Panc1 (cell line): ENCODE measurements around the gene DLG2. TPM values are rescaled to one million over a fixed set of nuclear protein-coding genes. Genes with fewer than 3 reads are reported as not detected.

ENCODE experiments used
- ATAC-seq: fragments of 200-7000 bp; cut with Tn5 transposase; 2 replicates; pipeline ENCODE4 v1.9.1; 2020; ENCODE audit warnings: mild to moderate bottlenecking, moderate library complexity
- BruUV-seq: library from RNA; stranded (reverse); fragments of 400-500 nt; replicated peaks from 2 replicates; lab custom pipeline; 2021; lab: Mats Ljungman, UMichigan
- CTCF ChIA-PET: fragments of 300-600 bp; sonication (Branson Sonifier 250); formaldehyde crosslinking; loops from one replicate; lab custom pipeline; 2022; ENCODE audit warnings: antibody characterized with exemption; lab: Charles Lee
- POLR2A ChIA-PET: fragments of 300-600 bp; sonication (Branson Sonifier 250); formaldehyde crosslinking; loops from one replicate; lab custom pipeline; 2022; ENCODE audit warnings: antibody characterized with exemption; lab: Charles Lee
- DNase-seq: peaks from one replicate; pipeline ENCODE4 v3.0.0-alpha.2; 2010; ENCODE audit warnings: low read depth, low spot score
- H3K27ac ChIP-seq: 2 replicates; pipeline ENCODE4 v1.5.1; 2011; ENCODE audit warnings: mild to moderate bottlenecking, low read length, inconsistent platforms
- H3K27me3 ChIP-seq: fragments of 200-500 bp; sonication (Bioruptor generic); 2 replicates; pipeline ENCODE4 v1.6.0; 2014; ENCODE audit warnings: low read length, inconsistent platforms; ENCODE audit not compliant: control insufficient read depth, insufficient read depth
- H3K36me3 ChIP-seq: fragments of 200-500 bp; sonication (Bioruptor generic); 2 replicates; pipeline ENCODE4 v1.5.1; 2014; ENCODE audit warnings: inconsistent platforms, mild to moderate bottlenecking, low read length, moderate library complexity; ENCODE audit not compliant: control insufficient read depth, insufficient read depth
- H3K4me1 ChIP-seq: 2 replicates; pipeline ENCODE4 v1.5.1; 2011; ENCODE audit warnings: inconsistent platforms, mild to moderate bottlenecking, low read length, moderate library complexity; ENCODE audit not compliant: control insufficient read depth, insufficient read depth
- H3K4me3 ChIP-seq, 2 experiments: 2 replicates each; pipeline ENCODE4 v1.5.1; 2011 to 2012; ENCODE audit warnings: low read depth in 2 of 2, low read length in 2 of 2, mild to moderate bottlenecking in 2 of 2, inconsistent platforms in 1 of 2, moderate library complexity in 1 of 2
- H3K9me3 ChIP-seq: fragments of 200-500 bp; sonication (Bioruptor generic); 2 replicates; pipeline ENCODE4 v1.5.1; 2014; ENCODE audit warnings: low read depth, mild to moderate bottlenecking, inconsistent platforms, low read length, moderate library complexity; ENCODE audit not compliant: control insufficient read depth, insufficient read depth
- POLR2AphosphoS5 ChIP-seq: IDR thresholded peaks from 2 replicates; pipeline ENCODE4 v1.6.1; 2012; ENCODE audit warnings: mild to moderate bottlenecking, low read depth, low read length, moderate library complexity
- SIN3A ChIP-seq: IDR thresholded peaks from 2 replicates; pipeline ENCODE4 v1.6.1; 2012; ENCODE audit warnings: low read depth, mild to moderate bottlenecking, low read length, moderate library complexity, borderline replicate concordance; ENCODE audit not compliant: insufficient read depth
- TCF7L2 ChIP-seq: IDR thresholded peaks from 2 replicates; pipeline ENCODE4 v1.6.1; 2011; ENCODE audit warnings: mild to moderate bottlenecking, low read depth, low read length, inconsistent platforms
- in situ Hi-C: cut with HindIII; loops from 2 replicates; pipeline ENCODE4 v1.10.0; 2016; ENCODE audit warnings: low sequenced_read_pairs, low pct_unique_long_range_greater_than_20kb
- intact Hi-C: fragments of 100-400 bp; cut with micrococcal nuclease; formaldehyde crosslinking; loops from one replicate; pipeline ENCODE4 v1.10.0; 2022; ENCODE audit not compliant: unreplicated experiment
- total RNA-seq: library from RNA; stranded (reverse); gene quantifications from one replicate; pipeline ENCODE4 v1.2.1, GENCODE V29; 2021; ENCODE audit not compliant: unreplicated experiment
- TF ChIP-seq, protein P1 (sequence below): fragments of 450-650 bp; IDR thresholded peaks from 2 replicates; pipeline ENCODE4 v1.5.1; 2017; ENCODE audit warnings: mild to moderate bottlenecking
- TF ChIP-seq, protein P2 (sequence below), 2 experiments: IDR thresholded peaks; 2 replicates each; pipeline ENCODE4 v1.6.1; 2011 to 2012; ENCODE audit warnings: low read depth in 2 of 2, control low read depth in 1 of 2, low read length in 1 of 2, mild to moderate bottlenecking in 1 of 2, moderate library complexity in 1 of 2; ENCODE audit not compliant: insufficient read depth in 1 of 2

Gene DLG2
- total RNA-seq, 1 experiment from 2014 or later = 4.2 TPM

DNA sequence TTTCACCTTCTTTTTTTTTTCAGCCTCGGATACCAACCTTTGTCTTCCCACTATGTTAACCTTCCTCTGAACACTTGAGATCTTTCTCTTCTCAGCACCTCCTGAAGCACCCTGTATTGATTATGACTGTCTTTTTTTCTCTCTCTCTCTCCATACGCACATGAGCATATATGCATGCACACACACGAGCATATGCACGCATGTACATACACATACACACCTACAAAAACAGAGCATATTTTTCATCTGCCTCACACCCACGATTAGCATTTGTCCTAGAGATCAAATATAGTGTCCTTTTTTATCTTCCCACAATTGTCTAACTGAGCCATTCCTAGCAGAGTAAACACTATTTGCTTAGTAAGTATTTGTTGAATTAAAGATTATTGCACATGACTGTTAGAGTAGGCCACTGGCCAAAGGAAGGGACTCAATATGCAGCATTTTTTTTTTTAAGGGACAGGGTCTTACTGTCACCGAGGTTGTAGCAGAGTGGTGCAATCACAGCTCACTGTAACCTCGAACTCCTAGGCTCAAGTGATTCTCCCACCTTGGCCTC lies 1718.8 kb downstream of the DLG2 start:
- intact Hi-C loops = no loop called here
- in situ Hi-C loops = no loop called here
- Histone ChIP-seq H3K27me3 (no peaks in the 10 kb centered on the region), H3K4me1 (no peaks in the 10 kb centered on the region), H3K9me3 (no peaks in the 10 kb centered on the region), H3K36me3 (no peaks in the 10 kb centered on the region), H3K27ac (no peak overlapping the region), H3K4me3 (no peak overlapping the region)
- POLR2A ChIA-PET = interaction anchor here (0.7 kb wide), 1 partner anchor 166 kb away, joined by 4 read pairs; no protein-coding TSS in a partner anchor
- no peak for TF ChIP-seq TCF7L2
- TF ChIP-seq, protein P1, sequence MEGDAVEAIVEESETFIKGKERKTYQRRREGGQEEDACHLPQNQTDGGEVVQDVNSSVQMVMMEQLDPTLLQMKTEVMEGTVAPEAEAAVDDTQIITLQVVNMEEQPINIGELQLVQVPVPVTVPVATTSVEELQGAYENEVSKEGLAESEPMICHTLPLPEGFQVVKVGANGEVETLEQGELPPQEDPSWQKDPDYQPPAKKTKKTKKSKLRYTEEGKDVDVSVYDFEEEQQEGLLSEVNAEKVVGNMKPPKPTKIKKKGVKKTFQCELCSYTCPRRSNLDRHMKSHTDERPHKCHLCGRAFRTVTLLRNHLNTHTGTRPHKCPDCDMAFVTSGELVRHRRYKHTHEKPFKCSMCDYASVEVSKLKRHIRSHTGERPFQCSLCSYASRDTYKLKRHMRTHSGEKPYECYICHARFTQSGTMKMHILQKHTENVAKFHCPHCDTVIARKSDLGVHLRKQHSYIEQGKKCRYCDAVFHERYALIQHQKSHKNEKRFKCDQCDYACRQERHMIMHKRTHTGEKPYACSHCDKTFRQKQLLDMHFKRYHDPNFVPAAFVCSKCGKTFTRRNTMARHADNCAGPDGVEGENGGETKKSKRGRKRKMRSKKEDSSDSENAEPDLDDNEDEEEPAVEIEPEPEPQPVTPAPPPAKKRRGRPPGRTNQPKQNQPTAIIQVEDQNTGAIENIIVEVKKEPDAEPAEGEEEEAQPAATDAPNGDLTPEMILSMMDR = no peak
- no peak for TF ChIP-seq SIN3A
- TF ChIP-seq, protein P2, sequence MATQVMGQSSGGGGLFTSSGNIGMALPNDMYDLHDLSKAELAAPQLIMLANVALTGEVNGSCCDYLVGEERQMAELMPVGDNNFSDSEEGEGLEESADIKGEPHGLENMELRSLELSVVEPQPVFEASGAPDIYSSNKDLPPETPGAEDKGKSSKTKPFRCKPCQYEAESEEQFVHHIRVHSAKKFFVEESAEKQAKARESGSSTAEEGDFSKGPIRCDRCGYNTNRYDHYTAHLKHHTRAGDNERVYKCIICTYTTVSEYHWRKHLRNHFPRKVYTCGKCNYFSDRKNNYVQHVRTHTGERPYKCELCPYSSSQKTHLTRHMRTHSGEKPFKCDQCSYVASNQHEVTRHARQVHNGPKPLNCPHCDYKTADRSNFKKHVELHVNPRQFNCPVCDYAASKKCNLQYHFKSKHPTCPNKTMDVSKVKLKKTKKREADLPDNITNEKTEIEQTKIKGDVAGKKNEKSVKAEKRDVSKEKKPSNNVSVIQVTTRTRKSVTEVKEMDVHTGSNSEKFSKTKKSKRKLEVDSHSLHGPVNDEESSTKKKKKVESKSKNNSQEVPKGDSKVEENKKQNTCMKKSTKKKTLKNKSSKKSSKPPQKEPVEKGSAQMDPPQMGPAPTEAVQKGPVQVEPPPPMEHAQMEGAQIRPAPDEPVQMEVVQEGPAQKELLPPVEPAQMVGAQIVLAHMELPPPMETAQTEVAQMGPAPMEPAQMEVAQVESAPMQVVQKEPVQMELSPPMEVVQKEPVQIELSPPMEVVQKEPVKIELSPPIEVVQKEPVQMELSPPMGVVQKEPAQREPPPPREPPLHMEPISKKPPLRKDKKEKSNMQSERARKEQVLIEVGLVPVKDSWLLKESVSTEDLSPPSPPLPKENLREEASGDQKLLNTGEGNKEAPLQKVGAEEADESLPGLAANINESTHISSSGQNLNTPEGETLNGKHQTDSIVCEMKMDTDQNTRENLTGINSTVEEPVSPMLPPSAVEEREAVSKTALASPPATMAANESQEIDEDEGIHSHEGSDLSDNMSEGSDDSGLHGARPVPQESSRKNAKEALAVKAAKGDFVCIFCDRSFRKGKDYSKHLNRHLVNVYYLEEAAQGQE (IDR thresholded peaks at IDR 0.05; ENCODE audit: insufficient read depth in 1 of 2, low read depth in 2 of 2, low read length in 1 of 2) = no peak
- no peak for TF ChIP-seq POLR2AphosphoS5
- DNase-seq (no peak), ATAC-seq (no peak)
- CTCF ChIA-PET = no interaction called here
- BruUV-seq = no TSS peak

DNA sequence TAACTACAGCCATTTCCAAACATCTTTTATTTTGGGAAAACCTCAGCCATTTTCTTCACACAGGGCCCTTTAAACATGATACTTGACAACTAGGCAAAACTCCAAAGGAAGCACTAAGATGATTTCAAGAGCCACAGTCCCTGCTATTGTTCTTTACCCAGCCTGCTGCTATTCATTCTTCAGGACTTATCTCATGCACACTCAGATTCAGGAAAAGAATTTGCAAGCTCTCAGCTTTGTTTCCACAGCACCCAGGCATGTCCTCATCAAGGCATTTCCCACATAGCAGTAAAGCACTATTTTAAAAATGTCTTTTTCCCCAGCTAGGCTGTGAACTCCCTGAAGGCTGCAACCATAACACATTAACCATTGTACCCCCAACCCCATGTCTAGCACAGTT lies 1731.6 kb downstream of the DLG2 start:
- ATAC-seq (no peak), DNase-seq (no peak)
- no peak overlapping the region for H3K4me3 ChIP-seq
- no peak for TF ChIP-seq TCF7L2
- TF ChIP-seq, protein P2 (IDR thresholded peaks at IDR 0.05; ENCODE audit: insufficient read depth in 1 of 2, low read depth in 2 of 2, low read length in 1 of 2) = no peak
- no peak for TF ChIP-seq POLR2AphosphoS5
- TF ChIP-seq SIN3A = no peak
- TF ChIP-seq, protein P1 = no peak
- H3K9me3 ChIP-seq = no peaks in the 10 kb centered on the region
- no TSS peak for BruUV-seq
- H3K36me3 ChIP-seq = no peaks in the 10 kb centered on the region
- H3K4me1 ChIP-seq = no peaks in the 10 kb centered on the region
- intact Hi-C loops = no loop called here
- no peaks in the 10 kb centered on the region for H3K27me3 ChIP-seq
- in situ Hi-C loops = no loop called here
- ChIA-PET POLR2A (no interaction called here), CTCF (no interaction called here)
- H3K27ac ChIP-seq = no peak overlapping the region
